H9 (cell line): ENCODE data around the gene MYLK4. TPM values are rescaled to one million over a fixed set of nuclear protein-coding genes. Genes with fewer than 3 reads are reported as not detected.

Experiments used
- DNase-seq: peaks from one replicate; pipeline ENCODE4 v3.0.0-alpha.2; 2017
- H2AFZ ChIP-seq: one replicate; pipeline ENCODE4 v1.6.1; 2013; ENCODE audit warnings: mild to moderate bottlenecking, low read length, control low read depth, moderate library complexity
- H2AK5ac ChIP-seq: 2 replicates; pipeline ENCODE4 v1.6.1; 2013; ENCODE audit warnings: low read length, control low read depth, mixed read lengths; ENCODE audit not compliant: insufficient read length
- H2BK120ac ChIP-seq: one replicate; pipeline ENCODE4 v1.6.1; 2013; ENCODE audit warnings: low read depth, mild to moderate bottlenecking, low read length, control low read depth, inconsistent platforms; ENCODE audit not compliant: poor library complexity, severe bottlenecking
- H2BK12ac ChIP-seq: 2 replicates; pipeline ENCODE4 v1.6.1; 2013; ENCODE audit warnings: low read length, control low read depth, mixed read lengths, low read depth; ENCODE audit not compliant: insufficient read length
- H2BK15ac ChIP-seq: 2 replicates; pipeline ENCODE4 v1.6.1; 2013; ENCODE audit warnings: low read depth, low read length, control low read depth
- H2BK20ac ChIP-seq: one replicate; pipeline ENCODE4 v1.6.1; 2013; ENCODE audit warnings: low read depth, mild to moderate bottlenecking, low read length, control low read depth, inconsistent platforms; ENCODE audit not compliant: poor library complexity, severe bottlenecking
- H2BK5ac ChIP-seq: 2 replicates; pipeline ENCODE4 v1.6.1; 2013; ENCODE audit warnings: low read length, control low read depth, mixed read lengths; ENCODE audit not compliant: insufficient read length
- H3K14ac ChIP-seq: 2 replicates; pipeline ENCODE4 v1.6.1; 2013; ENCODE audit warnings: low read length, control low read depth; ENCODE audit not compliant: insufficient read depth
- H3K18ac ChIP-seq: 2 replicates; pipeline ENCODE4 v1.6.1; 2013; ENCODE audit warnings: low read depth, mild to moderate bottlenecking, mixed read lengths, low read length, control low read depth; ENCODE audit not compliant: insufficient read length
- H3K23ac ChIP-seq: 2 replicates; pipeline ENCODE4 v1.6.1; 2013; ENCODE audit warnings: low read length, control low read depth, mixed read lengths, low read depth; ENCODE audit not compliant: insufficient read length
- H3K23me2 ChIP-seq: 2 replicates; pipeline ENCODE4 v1.6.1; 2013; ENCODE audit warnings: low read depth, mild to moderate bottlenecking, mixed read lengths, low read length, control low read depth; ENCODE audit not compliant: insufficient read length, poor library complexity, severe bottlenecking
- H3K27ac ChIP-seq: 2 replicates; pipeline ENCODE4 v1.5.1; 2013; ENCODE audit warnings: low read length, control low read depth, mixed read lengths, low read depth; ENCODE audit not compliant: insufficient read length
- H3K27me3 ChIP-seq: 2 replicates; pipeline ENCODE4 v1.6.1; 2013; ENCODE audit warnings: low read length, control low read depth, inconsistent platforms; ENCODE audit not compliant: insufficient read depth
- H3K4ac ChIP-seq: 2 replicates; pipeline ENCODE4 v1.6.1; 2013; ENCODE audit warnings: low read depth, mild to moderate bottlenecking, control low read depth, inconsistent platforms, low read length, moderate library complexity
- H3K4me1 ChIP-seq: 2 replicates; pipeline ENCODE4 v1.6.1; 2013; ENCODE audit warnings: low read length, control low read depth, inconsistent platforms; ENCODE audit not compliant: insufficient read depth
- H3K4me2 ChIP-seq: 2 replicates; pipeline ENCODE4 v1.6.1; 2013; ENCODE audit warnings: low read length, control low read depth, mixed read lengths; ENCODE audit not compliant: insufficient read length, insufficient read depth
- H3K56ac ChIP-seq: 2 replicates; pipeline ENCODE4 v1.6.1; 2013; ENCODE audit warnings: low read depth, mild to moderate bottlenecking, mixed read lengths, low read length, control low read depth; ENCODE audit not compliant: insufficient read length
- H3K79me1 ChIP-seq: 2 replicates; pipeline ENCODE4 v1.6.1; 2013; ENCODE audit warnings: low read depth, mild to moderate bottlenecking, moderate library complexity, low read length, control low read depth, inconsistent platforms; ENCODE audit not compliant: insufficient read depth, poor library complexity, severe bottlenecking
- H3K79me2 ChIP-seq: 2 replicates; pipeline ENCODE4 v1.6.1; 2013; ENCODE audit warnings: low read length, control low read depth, inconsistent platforms; ENCODE audit not compliant: insufficient read depth
- H3K9ac ChIP-seq: 2 replicates; pipeline ENCODE4 v1.6.1; 2013; ENCODE audit warnings: low read length, control low read depth, mixed read lengths; ENCODE audit not compliant: insufficient read length; ENCODE audit errors: extremely low read depth
- H3K9me3 ChIP-seq: one replicate; pipeline ENCODE4 v1.6.1; 2013; ENCODE audit warnings: low read depth, low read length, inconsistent platforms; ENCODE audit not compliant: control insufficient read depth
- H3T11ph ChIP-seq: one replicate; pipeline ENCODE4 v1.6.1; 2013; ENCODE audit warnings: mild to moderate bottlenecking, low read length, control low read depth, inconsistent platforms
- H4K20me1 ChIP-seq: one replicate; pipeline ENCODE4 v1.6.1; 2013; ENCODE audit not compliant: control insufficient read depth, insufficient read length, insufficient read depth
- H4K5ac ChIP-seq: 2 replicates; pipeline ENCODE4 v1.6.1; 2013; ENCODE audit warnings: low read depth, mild to moderate bottlenecking, mixed read lengths, low read length, control low read depth; ENCODE audit not compliant: insufficient read length
- H4K8ac ChIP-seq: replicated peaks from 2 replicates; pipeline ENCODE4 v1.6.1; 2013; ENCODE audit warnings: low read length, control low read depth, mixed read lengths, low read depth; ENCODE audit not compliant: insufficient read length
- H4K91ac ChIP-seq: 2 replicates; pipeline ENCODE4 v1.6.1; 2013; ENCODE audit warnings: low read depth, mild to moderate bottlenecking, moderate library complexity, mixed read lengths, low read length, control low read depth; ENCODE audit not compliant: insufficient read length
- H3K27ac Mint-ChIP-seq, 3 experiments: 2 replicates in 2 of 3; 3 replicates in 1 of 3; pipeline ENCODE4 v1.8.0; 2020 to 2021; ENCODE audit warnings: mixed read lengths in 3 of 3, mild to moderate bottlenecking in 1 of 3, moderate library complexity in 1 of 3
- H3K27me3 Mint-ChIP-seq: 2 replicates; pipeline ENCODE4 v1.8.0; 2021; ENCODE audit warnings: low read depth, mild to moderate bottlenecking, moderate library complexity, mixed read lengths
- H3K36me3 Mint-ChIP-seq, 3 experiments: 2 replicates in 2 of 3; 3 replicates in 1 of 3; pipeline ENCODE4 v1.8.0; 2020 to 2021; ENCODE audit warnings: low read depth in 3 of 3, mixed read lengths in 3 of 3; ENCODE audit not compliant: insufficient read depth in 1 of 3
- H3K4me1 Mint-ChIP-seq, 2 experiments: 2 replicates each; pipeline ENCODE4 v1.8.0; 2020; ENCODE audit warnings: mixed read lengths in 2 of 2
- H3K4me3 Mint-ChIP-seq, 2 experiments: 2 replicates in 1 of 2; 3 replicates in 1 of 2; pipeline ENCODE4 v1.8.0; 2020 to 2021; ENCODE audit warnings: mild to moderate bottlenecking in 2 of 2, mixed read lengths in 2 of 2, moderate library complexity in 1 of 2
- H3K9me3 Mint-ChIP-seq, 2 experiments: 2 replicates in 1 of 2; 3 replicates in 1 of 2; pipeline ENCODE4 v1.8.0; 2020; ENCODE audit warnings: mild to moderate bottlenecking in 2 of 2, mixed read lengths in 2 of 2, moderate library complexity in 1 of 2
- WGBS: extraction: QIAGEN DNeasy Blood & Tissue Kit; methylation state at CpG from one replicate; pipeline ENCODE4 v1.1.7; 2013; ENCODE audit warnings: missing lambda C conversion rate, low lambda C conversion rate, mixed read lengths; ENCODE audit not compliant: insufficient read length; ENCODE audit errors: extremely low coverage; 5-methylcytosine and 5-hydroxymethylcytosine counted together
- total RNA-seq: library from RNA; stranded (reverse); gene quantifications from 2 replicates; pipeline ENCODE4 v1.2.1, GENCODE V29; 2021
- TF ChIP-seq, protein P1 (sequence below): fragments of 200-600 bp; sonication (generic); conservative IDR thresholded peaks from 3 replicates; pipeline ENCODE4 v1.8.0; 2021; ENCODE audit warnings: antibody characterized with exemption, mild to moderate bottlenecking

The MYLK4 gene
- total RNA-seq, 1 experiment from 2014 or later: 0.28 TPM

DNA sequence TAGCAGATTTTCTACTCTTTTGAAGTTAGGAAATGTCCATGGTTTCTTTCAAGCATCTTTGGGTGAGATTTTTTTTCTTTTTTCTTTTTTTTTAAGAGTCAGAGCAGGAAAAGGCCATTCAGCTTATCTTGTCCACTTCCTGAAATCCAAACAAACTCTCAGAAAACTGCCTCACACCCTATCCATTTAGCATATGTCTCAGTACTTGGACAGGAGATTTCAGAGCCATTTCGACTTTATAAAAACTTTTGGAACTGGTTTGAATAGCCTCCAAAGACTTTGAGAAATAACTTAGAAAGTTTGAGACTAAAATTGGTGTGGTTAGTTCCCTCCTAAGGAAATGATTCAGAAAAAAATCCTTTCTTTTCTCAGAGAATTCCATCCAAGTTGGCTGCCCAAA, 125.1 kb downstream of the MYLK4 start:
- no peak overlapping the region for H3K4me3 Mint-ChIP-seq
- no peak overlapping the region for H4K91ac ChIP-seq
- no peak overlapping the region for H3K4me2 ChIP-seq
- H3K23me2 ChIP-seq: no peaks in the 10 kb centered on the region
- H3K4me1 Mint-ChIP-seq: peaks cover 8 to 9% of the 10 kb centered on the region in 2 experiments
- H3K14ac ChIP-seq: no peak overlapping the region
- no peaks in the 10 kb centered on the region for H3K79me2 ChIP-seq
- no peak overlapping the region for H3K23ac ChIP-seq
- no peak overlapping the region for H3K18ac ChIP-seq
- DNase-seq: no peak
- H2AFZ ChIP-seq: no peak overlapping the region
- H3K56ac ChIP-seq: no peak overlapping the region
- H4K20me1 ChIP-seq: no peaks in the 10 kb centered on the region
- no peak overlapping the region for H4K8ac ChIP-seq
- no peaks in the 10 kb centered on the region for H3K9me3 ChIP-seq
- H3K9me3 Mint-ChIP-seq: no peaks in the 10 kb centered on the region
- no peak overlapping the region for H2BK20ac ChIP-seq
- H3K27me3 Mint-ChIP-seq: no peaks in the 10 kb centered on the region
- no peaks in the 10 kb centered on the region for H3K79me1 ChIP-seq
- H4K5ac ChIP-seq: no peak overlapping the region
- H3K4me1 ChIP-seq: no peaks in the 10 kb centered on the region
- TF ChIP-seq, protein P1, sequence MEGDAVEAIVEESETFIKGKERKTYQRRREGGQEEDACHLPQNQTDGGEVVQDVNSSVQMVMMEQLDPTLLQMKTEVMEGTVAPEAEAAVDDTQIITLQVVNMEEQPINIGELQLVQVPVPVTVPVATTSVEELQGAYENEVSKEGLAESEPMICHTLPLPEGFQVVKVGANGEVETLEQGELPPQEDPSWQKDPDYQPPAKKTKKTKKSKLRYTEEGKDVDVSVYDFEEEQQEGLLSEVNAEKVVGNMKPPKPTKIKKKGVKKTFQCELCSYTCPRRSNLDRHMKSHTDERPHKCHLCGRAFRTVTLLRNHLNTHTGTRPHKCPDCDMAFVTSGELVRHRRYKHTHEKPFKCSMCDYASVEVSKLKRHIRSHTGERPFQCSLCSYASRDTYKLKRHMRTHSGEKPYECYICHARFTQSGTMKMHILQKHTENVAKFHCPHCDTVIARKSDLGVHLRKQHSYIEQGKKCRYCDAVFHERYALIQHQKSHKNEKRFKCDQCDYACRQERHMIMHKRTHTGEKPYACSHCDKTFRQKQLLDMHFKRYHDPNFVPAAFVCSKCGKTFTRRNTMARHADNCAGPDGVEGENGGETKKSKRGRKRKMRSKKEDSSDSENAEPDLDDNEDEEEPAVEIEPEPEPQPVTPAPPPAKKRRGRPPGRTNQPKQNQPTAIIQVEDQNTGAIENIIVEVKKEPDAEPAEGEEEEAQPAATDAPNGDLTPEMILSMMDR: no peak
- H2BK12ac ChIP-seq: no peak overlapping the region
- no peaks in the 10 kb centered on the region for H3K27me3 ChIP-seq
- H3K9ac ChIP-seq: no peak overlapping the region
- H2AK5ac ChIP-seq: no peak overlapping the region
- no peak overlapping the region for H2BK5ac ChIP-seq
- H3T11ph ChIP-seq: no peak overlapping the region
- no peak overlapping the region for H3K27ac ChIP-seq
- no peak overlapping the region for H2BK15ac ChIP-seq
- H3K4ac ChIP-seq: no peak overlapping the region
- no peak overlapping the region for H2BK120ac ChIP-seq
- H3K27ac Mint-ChIP-seq: no peak overlapping the region
- no peaks in the 10 kb centered on the region for H3K36me3 Mint-ChIP-seq
- WGBS: no CpG with 5 or more reads among the region's 1 CpG
